ENCODE data around the gene GPRC5C. TPM values are rescaled to one million over a fixed set of nuclear protein-coding genes. Genes with fewer than 3 reads are reported as not detected.
"Not testable (repeated sequence)": the region's sequence is repeated elsewhere in the genome, so short reads cannot be mapped to it uniquely, and the experiment has no call there.

Gene GPRC5C
- total RNA-seq, 4 donors from 2014 or later = 73.2 to 194 (median 163) TPM

- H3K36me3 ChIP-seq = no peaks in the 10 kb centered on the region
- no peaks in the 10 kb centered on the region for H3K4me1 ChIP-seq
- H3K27ac ChIP-seq = no peak overlapping the region
- H3K4me3 ChIP-seq (replicated peaks in 1 of 3) = no peak overlapping the region
- DNase-seq = no peak
- WGBS, 2 donors = 81 to 82% methylated on average over 7 of the region's 8 CpGs
- H3K27me3 ChIP-seq = no peaks in the 10 kb centered on the region
- intact Hi-C loops (cut with DNase I) = no loop called here
- no peaks in the 10 kb centered on the region for H3K9me3 ChIP-seq
- TF ChIP-seq POLR2A (IDR thresholded peaks at IDR 0.05) = no peak
- TF ChIP-seq, protein P1, sequence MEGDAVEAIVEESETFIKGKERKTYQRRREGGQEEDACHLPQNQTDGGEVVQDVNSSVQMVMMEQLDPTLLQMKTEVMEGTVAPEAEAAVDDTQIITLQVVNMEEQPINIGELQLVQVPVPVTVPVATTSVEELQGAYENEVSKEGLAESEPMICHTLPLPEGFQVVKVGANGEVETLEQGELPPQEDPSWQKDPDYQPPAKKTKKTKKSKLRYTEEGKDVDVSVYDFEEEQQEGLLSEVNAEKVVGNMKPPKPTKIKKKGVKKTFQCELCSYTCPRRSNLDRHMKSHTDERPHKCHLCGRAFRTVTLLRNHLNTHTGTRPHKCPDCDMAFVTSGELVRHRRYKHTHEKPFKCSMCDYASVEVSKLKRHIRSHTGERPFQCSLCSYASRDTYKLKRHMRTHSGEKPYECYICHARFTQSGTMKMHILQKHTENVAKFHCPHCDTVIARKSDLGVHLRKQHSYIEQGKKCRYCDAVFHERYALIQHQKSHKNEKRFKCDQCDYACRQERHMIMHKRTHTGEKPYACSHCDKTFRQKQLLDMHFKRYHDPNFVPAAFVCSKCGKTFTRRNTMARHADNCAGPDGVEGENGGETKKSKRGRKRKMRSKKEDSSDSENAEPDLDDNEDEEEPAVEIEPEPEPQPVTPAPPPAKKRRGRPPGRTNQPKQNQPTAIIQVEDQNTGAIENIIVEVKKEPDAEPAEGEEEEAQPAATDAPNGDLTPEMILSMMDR (IDR thresholded peaks at IDR 0.05) = no peak
Measured at GRCh38 chr17:74480290-74480689, 48.4 kb downstream of the GPRC5C start.

DNA sequence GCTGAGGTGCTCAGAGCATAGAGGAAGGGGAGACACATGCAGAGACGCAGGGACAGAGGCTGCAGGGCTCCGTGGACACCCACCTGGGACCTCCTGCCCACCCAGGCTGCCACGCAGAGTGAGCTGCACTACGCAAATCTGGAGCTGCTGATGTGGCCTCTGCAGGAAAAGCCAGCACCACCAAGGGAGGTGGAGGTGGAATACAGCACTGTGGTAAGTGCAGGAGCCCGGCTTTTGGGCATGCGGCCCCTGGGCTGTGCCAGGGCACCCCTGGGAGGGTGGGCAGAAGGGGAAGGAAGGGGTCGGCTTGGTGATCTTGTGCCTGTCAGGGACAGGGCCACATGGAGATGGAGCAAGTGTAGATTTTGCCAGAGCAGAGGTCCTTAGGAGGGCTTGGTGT is 49.7 kb downstream of the GPRC5C start:
- no peaks in the 10 kb centered on the region for H3K9me3 ChIP-seq
- WGBS, 2 donors = 86 to 91% methylated on average over 7 of the region's 7 CpGs
- no peaks in the 10 kb centered on the region for H3K36me3 ChIP-seq
- no peaks in the 10 kb centered on the region for H3K4me1 ChIP-seq
- intact Hi-C loops (cut with DNase I) = no loop called here
- TF ChIP-seq, protein P1 (IDR thresholded peaks at IDR 0.05) = no peak
- no peak for TF ChIP-seq POLR2A (IDR thresholded peaks at IDR 0.05)
- DNase-seq = no peak
- no peak overlapping the region for H3K4me3 ChIP-seq (replicated peaks in 1 of 3)
- H3K27me3 ChIP-seq = no peaks in the 10 kb centered on the region
- H3K27ac ChIP-seq = no peak overlapping the region

- Histone ChIP-seq H3K9me3 (no peaks in the 10 kb centered on the region), H3K27ac (no peak overlapping the region), H3K4me1 (no peaks in the 10 kb centered on the region), H3K36me3 (no peaks in the 10 kb centered on the region), H3K4me3 (replicated peaks in 1 of 3) (no peak overlapping the region), H3K27me3 (no peaks in the 10 kb centered on the region)
- WGBS, 2 donors = 69 to 73% methylated on average over 6 to 8 of the region's 9 CpGs
- DNase-seq = no peak
- TF ChIP-seq, protein P1 (IDR thresholded peaks at IDR 0.05) = no peak
- TF ChIP-seq POLR2A (IDR thresholded peaks at IDR 0.05) = no peak
- intact Hi-C loops (cut with DNase I) = no loop called here
Measured at GRCh38 chr17:74484066-74484465, 52.2 kb downstream of the GPRC5C start.

GRCh38 chr17:74485022-74485743 is 53.3 kb downstream of the GPRC5C start:
- Histone ChIP-seq H3K4me1 (no peaks in the 10 kb centered on the region), H3K27ac (no peak overlapping the region), H3K9me3 (no peaks in the 10 kb centered on the region), H3K27me3 (no peaks in the 10 kb centered on the region), H3K4me3 (replicated peaks in 1 of 3) (no peak overlapping the region), H3K36me3 (no peaks in the 10 kb centered on the region)
- WGBS, 2 donors = 70 to 76% methylated on average over 9 of the region's 9 CpGs
- no peak for DNase-seq
- TF ChIP-seq, protein P1 (IDR thresholded peaks at IDR 0.05) = no peak
- TF ChIP-seq POLR2A (IDR thresholded peaks at IDR 0.05) = no peak
- intact Hi-C loops (cut with DNase I) = no loop called here

GRCh38 chr17:74485841-74486240 is 54.0 kb downstream of the GPRC5C start:
- no peak overlapping the region for H3K27ac ChIP-seq
- intact Hi-C loops (cut with DNase I) = no loop called here
- H3K4me3 ChIP-seq (replicated peaks in 1 of 3) = no peak overlapping the region
- 94 to 98% methylated on average over 4 to 5 of the region's 5 CpGs for WGBS, 2 donors
- no peaks in the 10 kb centered on the region for H3K4me1 ChIP-seq
- DNase-seq = no peak
- H3K9me3 ChIP-seq = no peaks in the 10 kb centered on the region
- TF ChIP-seq, protein P1 (IDR thresholded peaks at IDR 0.05) = no peak
- no peak for TF ChIP-seq POLR2A (IDR thresholded peaks at IDR 0.05)
- no peaks in the 10 kb centered on the region for H3K27me3 ChIP-seq
- H3K36me3 ChIP-seq = no peaks in the 10 kb centered on the region

GRCh38 chr17:74488276-74488675 is 56.4 kb downstream of the GPRC5C start:
- H3K27ac ChIP-seq; H3K9me3 ChIP-seq; H3K27me3 ChIP-seq; intact Hi-C loops (cut with DNase I); H3K36me3 ChIP-seq; H3K4me3 ChIP-seq (replicated peaks in 1 of 3); DNase-seq; H3K4me1 ChIP-seq: not testable (repeated sequence)
- WGBS, 2 donors = 93 to 94% methylated on average over 4 of the region's 4 CpGs
